Testis (tissue), 2 donors: ENCODE results near the gene CSRNP2.

ENCODE experiments used
- POLR2A ChIP-seq: fragments of 450-650 bp; IDR thresholded peaks from one replicate; pipeline ENCODE4 v1.6.1; 2017; ENCODE audit warnings: antibody characterized with exemption, mild to moderate bottlenecking, moderate library complexity
- TF ChIP-seq, protein P1 (sequence below), 3 experiments: fragments of 450-650 bp in 2 of 3; fragments of 200-600 bp in 1 of 3; sonication (generic) in 1 of 3; IDR thresholded peaks; one replicate each; pipeline ENCODE4 v1.5.1; 2016 to 2019; ENCODE audit warnings: antibody characterized with exemption in 3 of 3, mild to moderate bottlenecking in 2 of 3, moderate library complexity in 1 of 3

DNA sequence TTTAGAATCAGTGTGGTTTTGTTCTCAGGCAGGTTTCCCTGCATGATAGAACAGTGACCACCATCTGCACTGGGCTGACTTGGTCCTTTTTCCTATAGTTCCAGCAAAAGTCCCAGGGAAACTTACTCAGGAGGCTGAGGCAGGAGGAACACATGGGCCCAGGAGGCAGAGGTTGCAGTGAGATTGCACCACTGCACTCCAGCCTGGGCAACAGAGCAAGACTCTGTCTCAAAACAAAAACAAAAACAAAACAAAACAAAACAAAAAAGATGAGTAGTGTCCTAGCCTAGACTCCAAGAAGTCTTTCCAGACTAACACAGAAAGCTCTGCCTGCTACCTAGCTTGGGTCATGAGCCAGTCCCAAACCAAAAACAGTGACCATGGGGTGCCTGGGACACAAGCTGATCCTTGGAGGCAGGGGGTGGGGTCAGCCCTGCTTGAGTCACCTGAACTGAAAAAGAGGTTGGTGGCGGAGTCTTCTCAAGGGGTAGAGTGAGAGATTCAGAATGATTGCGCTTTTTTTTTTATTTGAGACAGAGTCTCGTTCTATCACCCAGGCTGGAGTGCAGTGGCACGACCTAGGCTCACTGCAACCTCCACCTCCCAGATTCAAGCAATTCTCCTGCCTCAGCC lies 49.8 kb downstream of the CSRNP2 start:
- TF ChIP-seq, protein P1, sequence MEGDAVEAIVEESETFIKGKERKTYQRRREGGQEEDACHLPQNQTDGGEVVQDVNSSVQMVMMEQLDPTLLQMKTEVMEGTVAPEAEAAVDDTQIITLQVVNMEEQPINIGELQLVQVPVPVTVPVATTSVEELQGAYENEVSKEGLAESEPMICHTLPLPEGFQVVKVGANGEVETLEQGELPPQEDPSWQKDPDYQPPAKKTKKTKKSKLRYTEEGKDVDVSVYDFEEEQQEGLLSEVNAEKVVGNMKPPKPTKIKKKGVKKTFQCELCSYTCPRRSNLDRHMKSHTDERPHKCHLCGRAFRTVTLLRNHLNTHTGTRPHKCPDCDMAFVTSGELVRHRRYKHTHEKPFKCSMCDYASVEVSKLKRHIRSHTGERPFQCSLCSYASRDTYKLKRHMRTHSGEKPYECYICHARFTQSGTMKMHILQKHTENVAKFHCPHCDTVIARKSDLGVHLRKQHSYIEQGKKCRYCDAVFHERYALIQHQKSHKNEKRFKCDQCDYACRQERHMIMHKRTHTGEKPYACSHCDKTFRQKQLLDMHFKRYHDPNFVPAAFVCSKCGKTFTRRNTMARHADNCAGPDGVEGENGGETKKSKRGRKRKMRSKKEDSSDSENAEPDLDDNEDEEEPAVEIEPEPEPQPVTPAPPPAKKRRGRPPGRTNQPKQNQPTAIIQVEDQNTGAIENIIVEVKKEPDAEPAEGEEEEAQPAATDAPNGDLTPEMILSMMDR (IDR thresholded peaks at IDR 0.05), result no peak
- no peak for TF ChIP-seq POLR2A
